T-helper 2 cell (primary cell): ENCODE results near the gene TXLNG.

ENCODE experiments used
- DNase-seq, 5 experiments: peaks; one replicate each; pipeline versions ENCODE4 v3.0.0 to v3.0.0-alpha.2; 2012 to 2022

Gene TXLNG

DNA sequence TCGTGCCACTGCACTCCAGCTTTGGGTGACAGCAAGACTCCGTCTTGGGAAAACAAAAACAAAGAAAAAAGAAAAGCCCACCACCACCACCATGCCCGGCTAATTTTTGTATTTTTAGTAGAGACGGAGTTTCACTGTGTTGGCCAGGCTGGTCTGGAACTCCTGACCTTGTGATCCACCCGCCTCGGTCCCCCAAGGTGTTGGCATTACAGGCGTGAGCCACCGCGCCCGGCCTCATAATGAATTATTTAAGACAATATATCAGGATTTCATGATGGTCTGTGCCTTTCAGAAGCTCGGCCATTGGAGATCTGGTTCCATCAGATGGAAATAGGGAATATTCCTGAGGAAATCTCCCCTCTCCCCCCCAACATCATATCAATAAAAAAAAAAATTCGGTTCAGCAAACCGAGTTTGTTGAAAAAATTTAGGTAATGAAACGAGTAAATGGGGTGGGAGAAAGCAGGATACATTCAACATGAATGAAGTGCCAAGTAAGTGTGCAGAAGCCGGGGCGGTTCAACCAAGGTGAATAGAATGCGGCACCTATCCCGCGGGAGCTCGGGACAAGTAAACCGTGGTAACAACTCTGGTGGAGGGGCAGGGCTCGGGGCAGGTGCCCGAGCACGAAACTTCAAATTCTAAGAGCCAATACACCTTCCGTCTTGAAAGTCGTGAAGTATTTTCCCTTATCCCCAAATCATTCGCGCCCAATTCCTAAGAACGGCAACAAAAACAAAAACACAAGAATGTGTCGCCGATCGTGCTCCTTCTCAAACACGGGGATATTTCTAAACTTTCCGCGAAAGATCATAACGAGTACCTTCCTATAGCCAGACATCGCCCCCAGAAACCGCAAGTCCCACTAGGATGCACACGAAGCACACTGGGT lies 773 bp upstream of the TXLNG start:
- DNase-seq, result no peak

DNA sequence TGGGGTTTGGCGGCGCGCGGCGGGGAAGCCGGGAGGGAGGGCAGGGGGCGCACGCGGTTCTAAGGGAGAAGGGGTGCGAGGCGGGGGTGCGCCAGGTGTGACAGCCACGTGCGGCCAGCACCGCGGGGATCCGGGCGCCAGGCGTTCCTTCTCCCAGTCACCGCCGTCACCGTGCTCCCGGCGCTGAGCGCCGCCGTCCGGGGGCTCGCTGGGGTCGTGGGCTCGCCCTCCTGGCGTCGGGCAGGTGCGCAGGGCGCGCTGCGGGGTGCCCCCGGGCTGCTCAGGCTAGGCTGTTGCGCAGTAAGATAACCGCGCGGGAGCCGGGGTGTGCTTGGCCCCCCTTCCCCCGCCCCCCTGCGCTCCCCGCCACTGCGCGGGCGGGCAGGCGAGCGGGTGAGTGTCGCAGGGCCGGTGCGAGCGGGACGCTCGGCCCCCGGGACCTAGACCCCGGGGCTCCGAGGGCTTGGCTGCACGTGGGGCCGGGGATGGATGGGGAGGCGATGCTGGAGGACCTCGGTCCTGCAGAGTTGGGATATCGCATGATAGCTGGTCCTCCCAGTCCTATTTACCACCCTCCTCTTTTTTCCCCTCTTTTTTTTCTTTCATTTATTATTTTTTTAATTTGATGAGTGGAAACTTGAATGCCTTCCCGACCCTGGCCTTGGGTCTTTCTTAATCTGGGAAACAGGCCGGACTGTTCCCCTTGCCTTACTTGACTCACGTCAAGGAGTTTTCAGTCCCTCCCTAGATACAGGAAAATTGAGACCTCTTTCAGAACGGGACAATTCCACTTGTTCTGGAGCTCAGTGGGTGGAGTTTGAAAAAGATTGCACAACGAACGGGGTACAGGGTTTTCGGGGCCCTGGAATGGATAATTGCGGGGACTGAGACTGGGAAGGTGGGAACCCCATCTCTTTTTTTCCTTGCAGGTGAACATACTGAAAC lies 797 bp downstream of the TXLNG start:
- DNase-seq, result peak; percentile 2 to 54 (median 24)

- peak in 1 of 5 experiments; percentile 7 for DNase-seq
These were observed 2.2 kb downstream of the TXLNG start for GRCh38 chrX:16788477-16788876.

GRCh38 chrX:16796298-16796697 lies 10.0 kb downstream of the TXLNG start:
- DNase-seq, result no peak

- DNase-seq, result no peak
These were observed 11.1 kb downstream of the TXLNG start for GRCh38 chrX:16797358-16797757.

DNA sequence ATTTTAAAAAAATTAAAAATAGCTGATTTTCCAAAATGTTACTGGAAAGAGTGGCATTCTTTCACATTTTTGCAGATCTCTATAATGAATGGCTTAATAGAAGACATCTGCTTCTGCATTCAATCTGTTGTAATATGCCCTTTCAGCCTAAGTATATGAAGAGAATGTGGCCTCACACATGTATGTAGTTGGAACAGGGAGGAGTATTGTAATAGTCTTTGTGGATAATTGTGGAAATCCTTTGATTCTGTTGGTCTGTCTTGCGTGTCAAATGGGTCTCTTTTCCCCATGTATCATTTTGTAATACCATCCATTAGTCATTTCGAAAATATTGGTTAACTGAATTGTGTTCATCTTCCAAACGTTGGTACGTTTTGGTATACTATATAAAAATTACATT lies 11.6 kb downstream of the TXLNG start:
- no peak for DNase-seq

- no peak for DNase-seq
These were observed 18.7 kb downstream of the TXLNG start for GRCh38 chrX:16804923-16805464.

- no peak for DNase-seq
These were observed 21.3 kb downstream of the TXLNG start for GRCh38 chrX:16807548-16807947.

DNA sequence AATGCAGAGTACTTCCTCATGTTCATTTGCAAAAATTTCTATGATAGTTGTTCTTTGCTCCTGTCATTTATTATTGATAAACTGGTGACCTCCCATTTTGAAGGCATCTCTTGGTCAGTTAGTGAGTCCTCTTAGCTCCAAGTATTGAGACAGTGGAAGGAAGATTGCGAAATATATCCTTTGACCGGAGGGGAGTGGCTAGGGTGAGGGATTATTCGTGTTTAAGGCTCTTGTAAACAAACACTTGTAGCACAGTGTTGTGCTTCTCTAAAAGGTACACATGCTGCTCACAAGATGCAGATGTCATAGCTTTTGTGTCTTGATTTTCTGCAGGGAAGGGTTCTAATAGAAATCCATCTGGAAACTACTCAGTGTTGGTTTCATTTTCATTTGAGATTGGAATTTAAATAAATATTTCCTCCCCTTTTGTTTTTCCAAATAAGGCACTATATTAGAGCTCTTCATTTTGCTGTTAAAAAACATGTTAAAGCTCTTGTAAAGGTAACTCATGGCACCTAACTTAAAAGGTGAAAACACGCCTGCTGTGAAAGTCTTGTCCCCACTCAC lies 21.8 kb downstream of the TXLNG start:
- DNase-seq, result no peak

DNA sequence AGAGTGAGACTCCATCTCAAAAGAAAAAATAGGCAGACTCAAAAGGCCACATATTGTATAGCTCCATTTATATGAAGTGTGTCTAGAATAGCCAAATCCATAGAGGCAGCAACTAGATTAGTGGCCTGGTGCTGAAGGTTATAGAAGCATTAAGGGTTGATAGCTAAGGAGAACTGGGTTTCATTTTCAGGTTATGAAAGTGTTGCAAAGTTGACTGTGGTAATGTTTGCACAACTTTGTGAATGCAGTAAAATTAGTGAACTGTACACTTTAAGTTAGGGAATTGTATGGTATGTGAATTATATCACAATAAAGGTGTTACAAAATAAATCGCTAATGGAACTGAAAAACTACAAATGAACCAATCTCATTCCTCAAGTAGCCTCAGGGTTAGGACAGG lies 28.3 kb downstream of the TXLNG start:
- DNase-seq, result no peak

DNA sequence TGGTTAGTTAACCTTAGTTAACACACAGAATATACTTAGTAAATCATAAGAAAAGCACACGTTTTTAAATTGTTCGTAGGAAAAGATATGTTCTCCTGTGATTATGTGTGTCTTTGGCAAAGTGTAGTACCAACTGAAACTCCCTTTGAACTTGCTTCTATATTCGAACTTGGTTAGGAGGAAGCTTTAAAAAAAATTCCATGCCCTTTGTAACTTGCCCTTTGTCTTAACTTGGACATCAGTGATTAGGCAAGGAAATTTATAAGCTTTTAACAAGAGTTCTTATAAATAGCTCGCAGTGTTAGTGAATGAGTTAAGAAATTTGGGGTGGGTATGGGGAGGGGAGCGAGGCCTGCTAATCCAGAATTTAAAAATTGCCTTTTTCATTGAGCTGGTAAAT lies 33.4 kb downstream of the TXLNG start:
- no peak for DNase-seq

GRCh38 chrX:16822723-16823122 lies 36.5 kb downstream of the TXLNG start:
- DNase-seq, result peak in 1 of 5 experiments; percentile 70

GRCh38 chrX:16825264-16826035 lies 39.2 kb downstream of the TXLNG start:
- DNase-seq, result peak in 1 of 5 experiments; percentile 45

DNA sequence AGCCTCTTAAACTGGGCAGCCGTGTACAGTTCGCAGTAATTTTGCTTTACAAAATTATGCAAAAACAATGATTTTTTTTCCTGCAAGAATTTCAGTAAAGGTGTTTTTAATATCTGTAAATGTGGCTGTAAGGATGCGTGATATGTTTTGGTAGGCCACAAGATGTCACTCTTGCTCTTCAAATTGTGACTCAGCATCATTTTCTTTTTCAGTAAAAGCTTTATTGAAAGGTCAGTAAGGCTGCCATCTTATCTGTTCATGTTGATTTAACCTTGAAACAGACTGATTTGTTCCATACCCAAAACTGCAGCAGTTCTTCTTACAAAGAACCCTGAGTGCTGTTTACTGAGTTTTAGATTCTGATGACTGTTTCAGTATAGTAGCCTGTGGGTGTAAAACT lies 39.9 kb downstream of the TXLNG start:
- peak in 2 of 5 experiments; percentile 6 to 72 for DNase-seq

DNA sequence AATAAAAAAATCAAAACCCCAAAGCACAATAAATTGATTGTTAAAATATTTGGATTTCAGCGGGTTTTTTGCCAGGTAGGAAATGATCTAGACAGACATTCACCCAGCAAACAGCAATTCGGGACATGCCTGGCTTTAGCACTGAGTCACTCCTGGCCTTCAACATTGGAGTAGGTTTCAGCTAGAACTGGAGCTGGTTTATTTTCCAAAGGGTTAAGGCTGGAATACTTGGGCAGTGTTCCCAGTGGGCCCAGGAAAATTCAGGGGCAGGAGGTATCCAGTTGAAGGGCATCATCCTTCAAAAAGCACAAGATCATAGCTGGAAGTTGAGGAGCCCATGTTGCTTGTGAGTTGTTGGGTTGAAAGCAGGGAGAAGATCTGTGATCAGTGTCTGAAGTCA lies 41.0 kb downstream of the TXLNG start:
- no peak for DNase-seq

DNA sequence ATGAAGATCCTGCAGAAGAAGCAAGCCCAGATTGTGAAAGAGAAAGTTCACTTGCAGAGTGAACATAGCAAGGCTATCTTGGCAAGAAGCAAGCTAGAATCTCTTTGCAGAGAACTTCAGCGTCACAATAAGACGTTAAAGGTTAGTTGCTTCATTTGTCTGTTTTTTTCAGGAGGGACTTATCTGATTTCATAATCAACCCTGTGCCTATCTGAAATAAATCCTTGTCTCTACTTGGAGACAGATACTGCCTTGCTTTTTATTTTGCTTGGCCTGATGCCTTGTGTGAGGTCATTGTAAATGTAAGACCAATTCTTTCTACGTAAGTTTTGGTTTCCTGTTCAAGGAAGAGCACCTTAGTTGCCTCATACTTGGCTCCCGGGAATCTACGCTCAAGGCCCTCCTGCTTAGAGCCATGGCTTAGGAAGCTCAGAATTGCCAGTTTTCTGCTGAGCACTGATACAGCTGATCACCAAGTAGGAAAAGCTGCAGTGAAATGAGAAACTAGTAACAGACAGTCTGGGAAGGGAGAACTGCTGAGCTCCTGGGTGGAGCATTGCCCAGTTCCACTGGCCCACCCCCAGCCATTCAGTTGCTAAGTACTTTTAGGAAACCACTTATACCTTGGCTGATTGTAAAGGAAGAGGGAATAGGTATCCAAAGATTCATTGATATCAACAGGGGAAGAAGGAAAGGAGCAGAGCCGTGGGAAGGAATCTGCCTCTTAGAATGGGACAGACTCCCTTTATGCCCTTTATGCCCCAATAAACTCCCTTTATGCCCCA lies 42.0 kb downstream of the TXLNG start:
- DNase-seq, result no peak

DNA sequence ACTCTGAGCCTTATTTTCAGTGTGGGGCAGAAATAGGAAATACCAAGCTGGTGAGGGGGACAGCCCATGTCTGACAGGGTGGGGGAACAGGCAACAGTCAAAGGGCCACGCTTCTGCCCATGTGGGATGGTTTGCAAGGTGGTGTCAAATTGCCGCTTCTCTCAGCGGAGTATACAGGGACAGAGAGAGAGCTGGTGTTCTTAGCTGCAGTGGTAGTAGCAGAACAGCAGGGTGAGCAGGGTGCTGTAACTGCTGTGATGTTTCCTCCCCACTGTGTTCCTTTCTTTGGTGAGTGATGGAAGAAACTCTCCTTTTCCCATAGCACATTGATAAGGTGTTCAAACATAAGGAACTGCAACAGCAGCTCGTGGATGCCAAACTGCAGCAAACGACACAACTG lies 46.0 kb downstream of the TXLNG start:
- DNase-seq, result no peak

DNA sequence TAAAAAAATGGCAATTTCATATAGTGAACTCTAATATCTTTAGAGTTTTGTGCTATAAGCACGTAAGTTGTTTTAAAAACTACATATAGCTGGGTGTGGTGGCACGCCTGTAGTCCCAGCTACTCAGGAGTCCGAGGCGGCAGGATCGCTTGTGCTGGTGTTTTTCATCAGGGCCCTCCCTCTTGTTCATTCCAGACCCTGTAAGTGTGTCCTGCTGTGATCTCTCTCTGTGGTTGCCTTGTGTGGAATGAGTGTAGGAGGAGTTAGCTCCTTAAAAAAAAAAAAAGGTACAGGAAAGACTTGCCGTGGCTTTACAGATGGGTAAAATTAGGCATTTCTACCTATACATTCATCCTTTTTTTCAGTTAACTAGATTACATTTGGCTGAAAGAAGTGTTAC lies 48.5 kb downstream of the TXLNG start:
- no peak for DNase-seq

- DNase-seq, result no peak
These were observed 50.1 kb downstream of the TXLNG start for GRCh38 chrX:16836371-16836770.

DNA sequence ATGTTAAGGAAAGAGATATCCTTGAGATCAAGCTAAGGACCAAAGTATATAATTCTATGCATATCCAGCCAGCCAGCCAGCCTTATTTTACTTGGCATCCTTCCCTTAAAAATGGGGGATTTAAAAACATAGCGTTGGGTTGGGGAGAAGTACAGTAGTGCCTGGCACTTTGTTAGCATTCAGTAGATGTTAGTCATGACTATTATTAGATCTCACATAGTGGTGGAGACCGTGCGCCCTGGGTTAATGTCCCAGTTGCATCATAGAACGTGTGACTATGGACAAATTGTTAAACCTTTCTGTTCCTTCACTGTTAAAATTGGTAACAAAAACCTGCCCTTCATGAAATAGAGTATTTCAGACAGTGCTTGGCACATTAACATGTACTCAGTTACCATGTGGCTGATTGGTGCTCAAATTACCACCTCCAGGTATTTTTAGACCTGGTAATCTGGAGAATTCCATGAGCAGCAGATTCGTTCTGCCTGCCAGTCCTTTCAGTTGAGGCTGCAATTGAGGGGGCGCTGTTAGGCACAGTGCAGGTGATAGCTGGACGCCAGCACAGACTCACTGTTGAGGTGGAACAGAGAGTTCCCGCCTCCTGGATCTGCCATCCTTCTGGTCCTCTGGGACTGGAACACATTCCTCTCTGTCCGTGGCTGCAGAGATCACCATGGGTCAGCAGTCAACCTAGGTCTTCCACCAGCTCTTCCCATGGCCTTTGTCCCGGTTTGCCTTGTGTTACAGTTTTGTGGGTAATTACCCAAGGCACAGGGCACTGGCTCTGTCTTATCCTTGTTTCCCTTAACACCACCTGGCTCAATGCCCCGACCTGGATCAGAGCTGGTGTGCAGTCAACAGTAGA lies 52.2 kb downstream of the TXLNG start:
- no peak for DNase-seq
